BE2C (cell line): Measurements from ENCODE around the gene INTS14.
A peak's percentile ranks its signal among the peaks of the same experiment; 100 is the strongest.
"Not testable (repeated sequence)": the region's sequence is repeated elsewhere in the genome, so short reads cannot be mapped to it uniquely, and the experiment has no call there.

Experiments
- DNase-seq: peaks from one replicate; pipeline ENCODE4 v3.0.0-alpha.2; 2020
- H3K27me3 ChIP-seq: fragments of 250-450 bp; sonication (Bioruptor Pico); 2 replicates; pipeline ENCODE4 v1.5.1; 2020; ENCODE audit warnings: mild to moderate bottlenecking
- H3K36me3 ChIP-seq: fragments of 250-450 bp; sonication (Bioruptor Pico); 2 replicates; pipeline ENCODE4 v1.5.1; 2020; ENCODE audit warnings: mild to moderate bottlenecking
- H3K4me1 ChIP-seq: fragments of 250-450 bp; sonication (Bioruptor Pico); 2 replicates; pipeline ENCODE4 v1.5.1; 2020
- H3K4me3 ChIP-seq: 2 replicates; pipeline ENCODE4 v1.5.1; 2011; ENCODE audit warnings: low read depth, low read length
- H3K9me3 ChIP-seq: fragments of 250-450 bp; sonication (Bioruptor Pico); 2 replicates; pipeline ENCODE4 v1.5.1; 2020
- CTCF ChIP-seq: IDR thresholded peaks from 2 replicates; pipeline ENCODE4 v1.5.1; 2012; ENCODE audit warnings: mild to moderate bottlenecking, low read depth, low read length

The INTS14 gene

GRCh38 chr15:65553691-65554090 is 57.2 kb downstream of the INTS14 start:
- Histone ChIP-seq H3K9me3 (no peaks in the 10 kb centered on the region), H3K4me3 (no peak overlapping the region), H3K4me1 (0 out of 2 replicates have a peak, but pooled peaks cover 3% of the 10 kb centered on the region), H3K36me3 (peaks cover 48% of the 10 kb centered on the region), H3K27me3 (no peaks in the 10 kb centered on the region)
- DNase-seq = peak; percentile 20
- no peak for TF ChIP-seq CTCF

GRCh38 chr15:65552851-65553250 is 58.1 kb downstream of the INTS14 start:
- not testable (repeated sequence) for DNase-seq, H3K4me3 ChIP-seq
- H3K36me3 ChIP-seq = peaks cover 40% of the 10 kb centered on the region

GRCh38 chr15:65551183-65551582 is 59.7 kb downstream of the INTS14 start:
- DNase-seq = no peak
- H3K4me1 ChIP-seq = no peaks in the 10 kb centered on the region
- TF ChIP-seq CTCF = no peak

More at GRCh38 chr15:65552851-65553250, 58.1 kb downstream of the INTS14 start:
- not testable (repeated sequence) for H3K27me3 ChIP-seq, H3K9me3 ChIP-seq, H3K4me1 ChIP-seq

GRCh38 chr15:65550681-65551098 is 60.2 kb downstream of the INTS14 start:
- Histone ChIP-seq H3K9me3 (no peaks in the 10 kb centered on the region), H3K4me1 (no peaks in the 10 kb centered on the region), H3K4me3 (no peak overlapping the region), H3K27me3 (no peaks in the 10 kb centered on the region), H3K36me3 (peaks cover 24% of the 10 kb centered on the region)
- no peak for DNase-seq
- no peak for TF ChIP-seq CTCF

More at GRCh38 chr15:65551183-65551582, 59.7 kb downstream of the INTS14 start:
- no peaks in the 10 kb centered on the region for H3K9me3 ChIP-seq
- no peak overlapping the region for H3K4me3 ChIP-seq
- H3K27me3 ChIP-seq = no peaks in the 10 kb centered on the region
- peaks cover 29% of the 10 kb centered on the region for H3K36me3 ChIP-seq

GRCh38 chr15:65549288-65549687 is 61.6 kb downstream of the INTS14 start:
- DNase-seq, H3K4me1 ChIP-seq, H3K9me3 ChIP-seq, H3K4me3 ChIP-seq, H3K27me3 ChIP-seq: not testable (repeated sequence)
- H3K36me3 ChIP-seq = peaks cover 12% of the 10 kb centered on the region

GRCh38 chr15:65547841-65548240 is 63.1 kb downstream of the INTS14 start:
- H3K4me3 ChIP-seq = no peak overlapping the region
- H3K4me1 ChIP-seq = no peaks in the 10 kb centered on the region
- DNase-seq = no peak
- H3K27me3 ChIP-seq = no peaks in the 10 kb centered on the region
- H3K36me3 ChIP-seq = peaks cover 5% of the 10 kb centered on the region; the same call in 1 of the 2 replicates
- TF ChIP-seq CTCF = no peak
- no peaks in the 10 kb centered on the region for H3K9me3 ChIP-seq

- H3K4me1 ChIP-seq = no peaks in the 10 kb centered on the region
- H3K36me3 ChIP-seq = peaks cover 7% of the 10 kb centered on the region
- H3K9me3 ChIP-seq = no peaks in the 10 kb centered on the region
- DNase-seq = no peak
- H3K4me3 ChIP-seq = no peak overlapping the region
- H3K27me3 ChIP-seq = no peaks in the 10 kb centered on the region
- TF ChIP-seq CTCF = no peak
Observed at GRCh38 chr15:65541231-65541820, 69.6 kb downstream of the INTS14 start.
